Progenitor cell of endocrine pancreas (in vitro differentiated cells): ENCODE results near the gene FLNA. TPM values are rescaled to one million over a fixed set of nuclear protein-coding genes. Genes with fewer than 3 reads are reported as not detected.

Experiments used
- DNase-seq: peaks from one replicate; pipeline ENCODE4 v3.0.0; 2021; ENCODE audit warnings: low spot score; ENCODE audit not compliant: unreplicated experiment
- H3K27ac Mint-ChIP-seq: 2 replicates; pipeline ENCODE4 v1.8.0; 2021; ENCODE audit warnings: mild to moderate bottlenecking, moderate library complexity, mixed read lengths
- H3K27me3 Mint-ChIP-seq: 2 replicates; pipeline ENCODE4 v1.8.0; 2021; ENCODE audit warnings: mixed read lengths
- H3K36me3 Mint-ChIP-seq: 2 replicates; pipeline ENCODE4 v1.8.0; 2022; ENCODE audit warnings: mixed read lengths; ENCODE audit not compliant: insufficient read depth
- H3K4me1 Mint-ChIP-seq: 2 replicates; pipeline ENCODE4 v1.8.0; 2021; ENCODE audit warnings: low read depth, mixed read lengths
- H3K4me3 Mint-ChIP-seq: 2 replicates; pipeline ENCODE4 v1.8.0; 2021; ENCODE audit warnings: low read depth, mild to moderate bottlenecking, moderate library complexity, mixed read lengths
- H3K9me3 Mint-ChIP-seq: 2 replicates; pipeline ENCODE4 v1.8.0; 2021; ENCODE audit warnings: low read depth, mixed read lengths
- total RNA-seq: library from RNA; stranded (reverse); gene quantifications from 2 replicates; pipeline ENCODE4 v1.2.1, GENCODE V29; 2021
- TF ChIP-seq, protein P1 (sequence below): fragments of 200-600 bp; sonication (generic); IDR thresholded peaks from one replicate; pipeline ENCODE4 v1.5.0; 2021; ENCODE audit warnings: antibody characterized with exemption, mild to moderate bottlenecking; ENCODE audit not compliant: unreplicated experiment

The FLNA gene
- total RNA-seq, 1 donor from 2014 or later: 777 TPM

DNA sequence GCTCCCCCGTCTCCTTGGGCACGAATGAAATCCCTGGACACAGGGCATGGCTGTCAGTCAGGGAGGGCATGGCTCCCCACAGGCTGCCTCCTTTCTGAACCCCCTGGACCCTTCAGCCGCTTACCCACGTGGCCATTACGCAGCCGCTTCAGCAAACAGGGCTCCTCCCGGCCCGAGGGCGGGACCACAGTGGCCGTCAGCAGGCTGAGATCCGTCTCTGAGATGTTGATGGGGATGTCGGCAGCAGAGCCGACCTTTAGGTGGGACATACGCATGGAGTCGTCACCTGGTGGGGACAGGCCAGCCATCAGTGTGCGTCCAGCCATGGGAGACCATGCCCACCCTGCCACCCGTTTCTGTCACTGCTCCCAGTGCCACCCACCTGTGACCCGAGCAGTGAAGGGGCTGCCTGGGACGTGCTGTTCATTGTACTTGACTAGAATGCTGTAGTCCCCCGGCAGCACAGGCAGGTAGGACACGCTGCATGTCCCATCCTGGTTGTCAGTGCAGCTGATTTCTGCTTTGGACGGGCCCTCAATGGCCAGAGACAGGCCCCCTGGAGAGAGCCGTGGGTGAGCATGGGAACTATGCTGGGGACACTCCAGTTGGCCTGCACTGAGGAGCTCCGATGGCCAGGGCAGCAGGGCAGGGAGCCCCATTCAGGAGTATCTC, 21.1 kb downstream of the FLNA start:
- no peak overlapping the region for H3K27ac Mint-ChIP-seq
- TF ChIP-seq, protein P1, sequence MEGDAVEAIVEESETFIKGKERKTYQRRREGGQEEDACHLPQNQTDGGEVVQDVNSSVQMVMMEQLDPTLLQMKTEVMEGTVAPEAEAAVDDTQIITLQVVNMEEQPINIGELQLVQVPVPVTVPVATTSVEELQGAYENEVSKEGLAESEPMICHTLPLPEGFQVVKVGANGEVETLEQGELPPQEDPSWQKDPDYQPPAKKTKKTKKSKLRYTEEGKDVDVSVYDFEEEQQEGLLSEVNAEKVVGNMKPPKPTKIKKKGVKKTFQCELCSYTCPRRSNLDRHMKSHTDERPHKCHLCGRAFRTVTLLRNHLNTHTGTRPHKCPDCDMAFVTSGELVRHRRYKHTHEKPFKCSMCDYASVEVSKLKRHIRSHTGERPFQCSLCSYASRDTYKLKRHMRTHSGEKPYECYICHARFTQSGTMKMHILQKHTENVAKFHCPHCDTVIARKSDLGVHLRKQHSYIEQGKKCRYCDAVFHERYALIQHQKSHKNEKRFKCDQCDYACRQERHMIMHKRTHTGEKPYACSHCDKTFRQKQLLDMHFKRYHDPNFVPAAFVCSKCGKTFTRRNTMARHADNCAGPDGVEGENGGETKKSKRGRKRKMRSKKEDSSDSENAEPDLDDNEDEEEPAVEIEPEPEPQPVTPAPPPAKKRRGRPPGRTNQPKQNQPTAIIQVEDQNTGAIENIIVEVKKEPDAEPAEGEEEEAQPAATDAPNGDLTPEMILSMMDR: no peak
- peaks cover 3% of the 10 kb centered on the region for H3K36me3 Mint-ChIP-seq
- H3K9me3 Mint-ChIP-seq: no peaks in the 10 kb centered on the region
- no peak overlapping the region for H3K4me3 Mint-ChIP-seq
- no peaks in the 10 kb centered on the region for H3K4me1 Mint-ChIP-seq
- no peak for DNase-seq
- H3K27me3 Mint-ChIP-seq: no peaks in the 10 kb centered on the region

DNA sequence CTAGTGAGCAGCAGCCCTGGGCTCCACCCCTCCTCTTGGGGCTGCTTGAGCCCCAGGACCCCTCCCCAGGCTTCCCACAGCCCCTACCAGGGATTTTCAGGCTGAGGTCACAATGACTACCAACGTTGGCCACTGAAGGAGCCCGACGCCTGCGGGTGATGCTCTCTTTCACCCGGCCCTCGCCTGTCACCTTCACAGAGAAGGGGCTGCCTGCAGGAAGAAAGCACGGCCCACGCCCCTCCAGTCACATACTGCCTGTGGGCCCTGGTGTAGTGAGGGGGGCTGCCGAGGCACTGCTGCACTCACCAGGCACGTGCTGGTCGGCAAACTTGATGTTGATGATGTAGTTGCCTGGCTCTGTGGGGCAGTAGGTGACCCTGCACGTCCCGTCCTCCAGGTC, 22.0 kb downstream of the FLNA start:
- H3K27ac Mint-ChIP-seq: no peak overlapping the region
- H3K9me3 Mint-ChIP-seq: peaks cover under 1% of the 10 kb centered on the region
- DNase-seq: no peak
- peaks cover 3% of the 10 kb centered on the region for H3K36me3 Mint-ChIP-seq
- H3K4me1 Mint-ChIP-seq: no peaks in the 10 kb centered on the region
- H3K27me3 Mint-ChIP-seq: no peaks in the 10 kb centered on the region
- H3K4me3 Mint-ChIP-seq: no peak overlapping the region
- TF ChIP-seq, protein P1: no peak

DNA sequence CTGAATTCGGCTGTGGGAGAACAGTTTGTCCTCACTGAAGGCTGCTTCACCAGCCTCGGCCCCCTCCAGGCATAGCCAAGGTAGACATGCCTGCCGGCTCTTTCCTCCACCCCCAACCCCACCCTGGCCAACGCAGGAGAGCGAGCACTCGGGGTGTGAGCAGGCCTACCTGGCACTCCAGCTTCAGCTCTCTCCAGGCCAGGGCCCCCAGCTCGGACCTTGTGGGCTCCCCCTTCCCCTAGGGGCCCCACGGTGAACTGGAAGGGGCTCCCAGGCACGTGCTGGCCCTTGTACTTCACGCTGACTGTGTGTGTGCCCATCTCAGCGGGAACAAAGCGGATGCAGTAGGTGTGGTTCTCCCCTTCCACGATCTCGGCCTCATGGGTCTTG, 22.4 kb downstream of the FLNA start:
- Mint-ChIP-seq H3K27ac (no peak overlapping the region), H3K4me3 (no peak overlapping the region), H3K4me1 (no peaks in the 10 kb centered on the region), H3K27me3 (no peaks in the 10 kb centered on the region), H3K36me3 (peaks cover 7% of the 10 kb centered on the region), H3K9me3 (peaks cover 3% of the 10 kb centered on the region)
- no peak for DNase-seq
- TF ChIP-seq, protein P1: no peak

DNA sequence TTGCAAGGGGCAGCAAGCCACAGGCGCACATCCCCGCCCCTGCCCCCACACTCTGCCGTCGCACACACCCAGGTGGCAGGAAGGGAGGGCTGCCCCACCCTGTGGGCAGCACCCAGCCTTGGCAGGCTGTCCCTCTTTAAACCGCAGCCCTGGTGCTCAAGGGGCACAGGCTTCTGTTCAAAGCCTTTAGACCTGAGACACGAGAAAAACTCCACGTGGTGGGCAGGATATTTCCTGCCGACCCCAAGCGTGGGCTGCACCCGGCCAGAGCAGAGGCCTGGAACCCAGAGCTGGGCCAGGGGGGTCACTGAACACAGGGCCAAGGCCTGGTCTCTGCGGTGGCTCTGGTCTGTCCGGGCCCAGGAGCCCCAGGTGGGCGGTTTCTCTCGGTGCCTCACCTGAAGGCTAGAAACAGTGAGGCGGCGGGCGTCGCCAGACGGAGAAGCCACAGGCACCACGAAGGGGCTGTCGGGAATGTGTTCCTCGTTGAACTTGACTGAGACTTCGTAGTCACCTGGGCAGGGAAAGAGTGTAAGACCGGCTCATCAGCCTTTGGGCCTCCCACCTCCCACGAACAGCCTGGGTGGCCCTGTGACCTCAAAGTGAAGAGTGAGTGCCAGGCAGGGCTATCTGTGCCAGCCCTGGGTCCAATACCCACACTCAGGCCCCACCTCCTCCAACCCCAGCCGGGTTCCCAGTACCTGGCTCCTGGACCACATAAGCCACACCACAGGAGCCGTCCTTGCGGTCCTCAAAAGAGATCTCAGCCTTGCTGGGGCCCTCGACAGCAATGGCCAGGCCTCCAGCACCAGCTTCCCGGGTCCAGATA, 23.0 kb downstream of the FLNA start:
- peaks cover 6% of the 10 kb centered on the region for H3K36me3 Mint-ChIP-seq
- H3K27ac Mint-ChIP-seq: no peak overlapping the region
- DNase-seq: no peak
- H3K4me3 Mint-ChIP-seq: no peak overlapping the region
- H3K9me3 Mint-ChIP-seq: peaks cover 3% of the 10 kb centered on the region
- TF ChIP-seq, protein P1: no peak
- H3K4me1 Mint-ChIP-seq: no peaks in the 10 kb centered on the region
- no peaks in the 10 kb centered on the region for H3K27me3 Mint-ChIP-seq

DNA sequence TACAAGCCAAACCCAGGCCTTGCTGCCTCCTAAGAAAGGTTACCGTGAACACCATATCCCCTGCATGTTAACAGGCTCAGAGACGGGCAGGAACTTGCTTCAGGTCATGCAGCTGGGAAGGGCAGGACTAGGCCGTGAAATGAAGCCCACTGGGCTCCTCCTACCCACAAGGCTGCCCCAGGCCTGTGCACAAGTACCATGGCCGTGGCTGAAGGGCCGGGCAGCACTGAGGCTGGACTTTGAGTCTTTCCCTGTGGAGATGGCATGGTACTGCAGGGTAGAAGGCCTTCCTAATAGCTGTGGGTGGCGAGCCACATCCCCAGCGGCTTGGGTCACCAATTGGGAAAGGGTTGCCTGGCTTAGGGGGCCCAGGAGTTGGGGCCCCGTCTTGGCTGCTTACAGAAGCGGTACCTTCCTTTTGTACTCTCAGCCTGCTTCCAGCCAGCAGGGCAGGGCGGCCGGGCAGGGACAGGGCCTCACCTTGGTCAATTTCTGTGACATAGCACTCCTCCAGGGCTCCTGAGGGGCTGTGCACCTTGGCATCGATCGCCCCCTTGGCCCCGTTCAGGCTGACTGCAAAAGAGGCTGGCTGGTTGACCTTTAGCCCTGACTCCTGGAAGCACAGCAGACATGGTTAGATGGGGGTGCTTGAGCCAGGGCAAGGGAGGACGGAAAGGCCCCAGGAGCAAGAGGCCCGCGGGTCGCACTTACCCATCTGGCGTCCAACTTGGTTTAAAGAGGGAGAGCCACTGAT, 23.8 kb downstream of the FLNA start:
- no peak for DNase-seq
- H3K36me3 Mint-ChIP-seq: peaks cover 4% of the 10 kb centered on the region
- H3K27ac Mint-ChIP-seq: no peak overlapping the region

More for the DNA sequence above, 23.8 kb downstream of the FLNA start:
- TF ChIP-seq, protein P1: no peak
- H3K27me3 Mint-ChIP-seq: no peaks in the 10 kb centered on the region
- no peak overlapping the region for H3K4me3 Mint-ChIP-seq
- peaks cover 3% of the 10 kb centered on the region for H3K9me3 Mint-ChIP-seq
- H3K4me1 Mint-ChIP-seq: no peaks in the 10 kb centered on the region
